ENCODE measurements around the gene LEF1. TPM values are rescaled to one million over a fixed set of nuclear protein-coding genes. Genes with fewer than 3 reads are reported as not detected.

The LEF1 gene
- total and polyA plus RNA-seq, 5 donors, result 0.20 to 5.1 (median 0.76) TPM

DNA sequence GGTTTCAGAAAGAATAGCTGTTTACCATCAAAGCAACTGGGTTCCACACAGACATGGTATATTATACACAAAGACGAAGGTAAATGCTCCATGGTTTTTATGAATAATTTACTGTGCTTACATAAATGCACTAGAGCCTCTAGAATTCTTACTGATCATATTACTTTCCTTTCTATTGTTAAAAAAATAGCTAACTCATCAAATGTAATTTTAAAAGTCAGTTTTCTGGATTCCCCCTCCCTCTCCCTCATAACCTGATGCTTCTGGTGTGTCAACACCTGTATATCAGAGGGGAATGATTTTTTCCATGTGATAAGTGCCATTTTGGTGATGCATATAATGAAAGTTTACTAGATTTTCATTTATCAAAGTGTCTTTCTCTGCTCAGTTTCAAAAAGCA lies 31.1 kb upstream of the LEF1 start:
- DNase-seq, result no peak

GRCh38 chr4:108193886-108194672 lies 25.3 kb upstream of the LEF1 start:
- WGBS, result 54% methylated on average over 4 of the region's 4 CpGs
- Histone ChIP-seq H3K9me3 (ENCODE audit: control insufficient read depth, low read length) (no peaks in the 10 kb centered on the region), H3K4me3 (ENCODE audit: low read length) (no peak overlapping the region), H3K27ac (ENCODE audit: low read length) (no peak overlapping the region), H3K4me1 (ENCODE audit: control insufficient read depth, insufficient read depth, low read length) (no peaks in the 10 kb centered on the region), H3K27me3 (ENCODE audit: control insufficient read depth, insufficient read depth) (no peaks in the 10 kb centered on the region)
- intact Hi-C loops (cut with DNase I), result no loop called here
- no peak for DNase-seq
- ATAC-seq, result no peak

More for the DNA sequence above, 31.1 kb upstream of the LEF1 start:
- 69% methylated on average over 1 of the region's 1 CpG for WGBS
- Histone ChIP-seq H3K27me3 (ENCODE audit: control insufficient read depth, insufficient read depth) (no peaks in the 10 kb centered on the region), H3K4me1 (ENCODE audit: control insufficient read depth, insufficient read depth, low read length) (no peaks in the 10 kb centered on the region), H3K4me3 (ENCODE audit: low read length) (no peak overlapping the region), H3K27ac (ENCODE audit: low read length) (no peak overlapping the region), H3K9me3 (ENCODE audit: control insufficient read depth, low read length) (no peaks in the 10 kb centered on the region)
- intact Hi-C loops (cut with DNase I), result no loop called here
- no peak for ATAC-seq

DNA sequence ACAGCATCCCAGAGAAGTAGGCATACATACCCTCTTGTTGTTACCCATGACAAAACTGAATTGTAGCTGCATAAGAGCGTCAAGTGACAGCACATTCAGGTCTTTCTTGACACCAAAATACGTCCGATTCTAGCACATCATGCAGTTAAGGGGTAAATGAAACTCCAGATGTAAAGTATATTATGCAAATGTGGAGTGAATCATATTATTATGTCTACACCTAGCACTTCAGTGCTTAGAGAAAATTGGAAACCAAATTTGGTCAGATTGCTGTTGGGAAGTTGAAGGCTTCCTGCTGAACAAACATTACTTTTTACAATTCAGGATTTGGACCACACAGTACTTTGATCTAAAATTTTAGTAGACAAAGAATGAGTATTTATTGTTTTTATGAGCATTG lies 24.2 kb upstream of the LEF1 start:
- ATAC-seq (no peak), DNase-seq (no peak)
- H3K27me3 ChIP-seq (ENCODE audit: control insufficient read depth, insufficient read depth), result no peaks in the 10 kb centered on the region
- H3K4me3 ChIP-seq (ENCODE audit: low read length), result no peak overlapping the region
- intact Hi-C loops (cut with DNase I), result no loop called here
- 89% methylated on average over 3 of the region's 3 CpGs for WGBS
- H3K4me1 ChIP-seq (ENCODE audit: control insufficient read depth, insufficient read depth, low read length), result no peaks in the 10 kb centered on the region
- no peak overlapping the region for H3K27ac ChIP-seq (ENCODE audit: low read length)
- no peaks in the 10 kb centered on the region for H3K9me3 ChIP-seq (ENCODE audit: control insufficient read depth, low read length)

GRCh38 chr4:108192056-108192455 lies 23.3 kb upstream of the LEF1 start:
- intact Hi-C loops (cut with DNase I), result no loop called here
- Histone ChIP-seq H3K27ac (ENCODE audit: low read length) (no peak overlapping the region), H3K9me3 (ENCODE audit: control insufficient read depth, low read length) (no peaks in the 10 kb centered on the region), H3K4me3 (ENCODE audit: low read length) (no peak overlapping the region), H3K27me3 (ENCODE audit: control insufficient read depth, insufficient read depth) (no peaks in the 10 kb centered on the region), H3K4me1 (ENCODE audit: control insufficient read depth, insufficient read depth, low read length) (no peaks in the 10 kb centered on the region)
- ATAC-seq (no peak), DNase-seq (no peak)
- WGBS, result 67% methylated on average over 3 of the region's 3 CpGs

DNA sequence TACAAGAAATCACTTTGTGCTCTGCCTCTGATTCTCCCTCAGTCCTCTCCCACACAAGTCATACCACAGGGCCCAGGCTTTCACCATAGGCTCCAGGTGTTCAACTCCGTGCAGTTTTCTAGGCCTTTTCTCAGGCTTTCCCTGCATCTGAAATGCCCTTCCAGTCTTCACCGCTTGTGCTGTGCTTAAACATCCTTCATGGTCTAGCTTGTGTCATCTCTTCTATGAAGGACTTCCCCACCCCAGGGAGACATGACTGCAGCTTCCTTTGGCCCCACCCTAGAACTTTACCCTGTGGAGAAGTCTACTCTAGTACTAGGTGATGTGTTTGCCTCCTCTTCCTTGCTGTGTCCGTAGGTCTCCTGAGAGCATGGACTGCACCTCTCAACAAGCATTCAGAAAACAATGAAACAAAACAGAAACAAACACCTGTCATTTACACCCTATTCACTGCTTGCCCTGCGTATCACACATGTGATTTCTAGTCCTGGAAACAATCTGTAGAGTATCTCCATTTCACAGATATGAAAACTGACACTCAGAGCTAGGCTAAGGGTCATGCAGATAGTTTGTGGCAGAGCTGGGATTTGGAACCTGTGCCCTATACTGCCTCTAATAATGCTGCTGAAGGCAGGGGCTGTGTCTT lies 22.7 kb upstream of the LEF1 start:
- no peaks in the 10 kb centered on the region for H3K9me3 ChIP-seq (ENCODE audit: control insufficient read depth, low read length)
- H3K27ac ChIP-seq (ENCODE audit: low read length), result no peak overlapping the region
- WGBS, result 82% methylated on average over 4 of the region's 4 CpGs
- no peak overlapping the region for H3K4me3 ChIP-seq (ENCODE audit: low read length)
- no peaks in the 10 kb centered on the region for H3K27me3 ChIP-seq (ENCODE audit: control insufficient read depth, insufficient read depth)
- H3K4me1 ChIP-seq (ENCODE audit: control insufficient read depth, insufficient read depth, low read length), result no peaks in the 10 kb centered on the region
- DNase-seq, result no peak
- no peak for ATAC-seq
- intact Hi-C loops (cut with DNase I), result no loop called here

- Histone ChIP-seq H3K4me3 (ENCODE audit: low read length) (no peak overlapping the region), H3K27ac (ENCODE audit: low read length) (no peak overlapping the region), H3K9me3 (ENCODE audit: control insufficient read depth, low read length) (no peaks in the 10 kb centered on the region), H3K4me1 (ENCODE audit: control insufficient read depth, insufficient read depth, low read length) (no peaks in the 10 kb centered on the region), H3K27me3 (ENCODE audit: control insufficient read depth, insufficient read depth) (no peaks in the 10 kb centered on the region)
- ATAC-seq (no peak), DNase-seq (no peak)
- WGBS, result 75% methylated on average over 2 of the region's 2 CpGs
- intact Hi-C loops (cut with DNase I), result no loop called here
These were observed 20.0 kb upstream of the LEF1 start for GRCh38 chr4:108188770-108189169.

DNA sequence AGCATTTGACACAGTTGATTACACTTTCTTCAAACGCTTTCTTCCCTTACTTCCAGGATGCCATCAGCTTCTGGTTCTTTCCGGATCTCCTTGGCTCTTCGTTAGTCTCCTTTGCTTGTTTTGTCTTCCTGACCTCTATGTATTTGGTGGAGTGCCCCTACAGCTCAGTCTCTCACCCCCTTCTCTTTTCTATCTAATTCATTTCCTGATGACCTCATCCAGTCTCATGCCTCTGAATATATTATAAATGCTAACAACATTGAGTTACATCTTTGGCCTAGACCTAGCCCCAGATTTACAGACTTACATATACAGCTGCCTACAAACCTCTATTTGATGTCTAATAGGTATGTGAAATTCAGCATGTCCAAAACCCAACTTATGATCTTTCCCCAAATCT lies 16.5 kb upstream of the LEF1 start:
- Histone ChIP-seq H3K4me1 (ENCODE audit: control insufficient read depth, insufficient read depth, low read length) (no peaks in the 10 kb centered on the region), H3K9me3 (ENCODE audit: control insufficient read depth, low read length) (no peaks in the 10 kb centered on the region), H3K27me3 (ENCODE audit: control insufficient read depth, insufficient read depth) (no peaks in the 10 kb centered on the region), H3K27ac (ENCODE audit: low read length) (no peak overlapping the region), H3K4me3 (ENCODE audit: low read length) (no peak overlapping the region)
- WGBS, result 56% methylated on average over 3 of the region's 3 CpGs
- intact Hi-C loops (cut with DNase I), result no loop called here
- DNase-seq (no peak), ATAC-seq (no peak)

DNA sequence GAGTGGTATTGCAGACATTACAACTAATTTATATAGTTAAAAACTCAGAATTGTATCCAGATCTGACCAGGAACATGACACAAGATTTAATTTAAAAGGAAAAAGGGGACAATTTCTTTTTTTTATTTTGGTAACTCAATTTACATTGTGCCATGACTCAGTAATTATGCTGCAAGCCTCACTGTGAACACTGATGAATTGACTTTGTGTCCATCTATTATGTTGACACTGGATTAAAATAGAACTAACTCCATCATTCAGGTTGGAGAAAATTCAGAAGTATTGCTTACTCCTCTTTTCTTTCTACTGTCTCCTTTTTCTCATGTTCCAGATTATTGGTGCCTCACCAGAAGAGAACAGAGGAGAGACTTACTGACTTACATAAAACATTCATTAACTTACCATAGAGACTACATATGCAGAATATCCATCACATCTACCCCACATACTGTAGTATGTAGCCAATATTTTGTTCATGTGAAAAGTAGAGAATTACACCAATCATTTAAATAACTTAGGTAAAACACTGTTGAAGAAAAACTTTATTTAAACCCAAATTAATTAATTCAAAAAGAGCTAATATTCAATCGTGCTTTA lies 15.8 kb upstream of the LEF1 start:
- intact Hi-C loops (cut with DNase I), result no loop called here
- 85% methylated on average over 1 of the region's 1 CpG for WGBS
- ATAC-seq (no peak), DNase-seq (no peak)
- Histone ChIP-seq H3K27ac (ENCODE audit: low read length) (no peak overlapping the region), H3K9me3 (ENCODE audit: control insufficient read depth, low read length) (no peaks in the 10 kb centered on the region), H3K4me3 (ENCODE audit: low read length) (no peak overlapping the region), H3K4me1 (ENCODE audit: control insufficient read depth, insufficient read depth, low read length) (no peaks in the 10 kb centered on the region), H3K27me3 (ENCODE audit: control insufficient read depth, insufficient read depth) (no peaks in the 10 kb centered on the region)

DNA sequence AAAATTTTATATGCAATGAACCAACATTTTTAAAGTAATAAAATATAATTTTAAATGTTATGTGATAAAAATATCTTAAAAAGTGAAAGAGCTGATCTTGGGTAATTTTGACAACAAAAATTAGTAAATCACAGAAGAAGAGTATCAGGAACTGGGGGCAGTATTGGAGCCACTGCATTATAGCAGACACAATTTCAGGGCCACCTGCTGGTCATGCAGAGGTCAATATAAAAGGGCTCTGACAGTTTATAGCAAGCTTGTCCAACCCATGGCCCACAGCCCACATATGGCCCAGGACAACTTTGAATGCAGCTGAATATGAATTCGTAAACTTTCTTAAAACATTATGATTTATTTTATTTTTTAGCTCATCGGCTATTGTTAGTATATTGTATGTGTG lies 13.0 kb upstream of the LEF1 start:
- WGBS, result 89% methylated on average over 2 of the region's 2 CpGs
- ATAC-seq (no peak), DNase-seq (no peak)
- no peak overlapping the region for H3K4me3 ChIP-seq (ENCODE audit: low read length)
- H3K27ac ChIP-seq (ENCODE audit: low read length), result no peak overlapping the region
- no peaks in the 10 kb centered on the region for H3K9me3 ChIP-seq (ENCODE audit: control insufficient read depth, low read length)
- H3K27me3 ChIP-seq (ENCODE audit: control insufficient read depth, insufficient read depth), result no peaks in the 10 kb centered on the region
- intact Hi-C loops (cut with DNase I), result no loop called here
- H3K4me1 ChIP-seq (ENCODE audit: control insufficient read depth, insufficient read depth, low read length), result no peaks in the 10 kb centered on the region

DNA sequence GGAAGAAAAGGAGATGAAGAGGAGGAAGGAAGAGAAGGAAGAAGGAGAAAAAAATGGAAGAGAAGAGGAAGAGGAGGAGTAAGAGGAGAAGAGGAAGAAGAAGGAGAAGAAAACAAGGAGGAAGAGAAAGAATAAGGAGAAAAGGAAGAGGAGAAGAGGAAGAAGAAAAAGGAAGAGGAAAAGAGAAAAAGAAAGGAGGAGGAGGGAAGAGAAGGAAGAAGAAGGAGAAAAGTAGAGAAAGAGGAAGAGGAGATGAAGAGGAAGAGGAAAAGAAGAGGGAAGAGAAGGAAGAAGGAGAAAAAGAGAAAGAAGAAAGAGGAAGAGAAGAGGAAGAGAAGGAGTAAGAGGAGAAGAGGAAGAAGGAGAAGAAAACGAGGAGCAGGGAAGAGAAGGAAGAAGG lies 11.8 kb upstream of the LEF1 start:
- no peak overlapping the region for H3K4me3 ChIP-seq (ENCODE audit: low read length)
- no peaks in the 10 kb centered on the region for H3K4me1 ChIP-seq (ENCODE audit: control insufficient read depth, insufficient read depth, low read length)
- WGBS, result 65% methylated on average over 1 of the region's 1 CpG
- no peak overlapping the region for H3K27ac ChIP-seq (ENCODE audit: low read length)
- H3K27me3 ChIP-seq (ENCODE audit: control insufficient read depth, insufficient read depth), result no peaks in the 10 kb centered on the region
- no peaks in the 10 kb centered on the region for H3K9me3 ChIP-seq (ENCODE audit: control insufficient read depth, low read length)
- DNase-seq (no peak), ATAC-seq (no peak)
- intact Hi-C loops (cut with DNase I), result no loop called here

DNA sequence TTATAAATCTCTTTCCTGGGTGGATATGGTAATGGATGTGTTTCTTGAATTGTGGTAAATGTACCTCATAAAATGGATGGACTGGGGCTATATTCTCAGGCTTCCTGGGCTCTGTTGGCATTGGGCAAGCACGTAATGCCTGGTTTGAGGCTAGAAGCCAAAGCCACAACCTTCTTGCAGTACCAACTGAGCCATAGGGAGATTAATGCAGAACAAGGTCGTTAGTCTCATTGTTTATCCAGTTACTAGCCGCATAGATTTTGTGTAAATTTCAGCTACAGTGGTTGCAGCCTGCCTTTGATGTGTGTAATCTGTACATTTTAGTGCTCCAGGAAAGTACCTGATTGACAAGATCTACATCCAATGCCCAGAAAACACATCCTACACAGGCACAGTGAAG lies 7.2 kb upstream of the LEF1 start:
- WGBS, result 77% methylated on average over 3 of the region's 3 CpGs
- DNase-seq (no peak), ATAC-seq (no peak)
- H3K9me3 ChIP-seq (ENCODE audit: control insufficient read depth, low read length), result no peaks in the 10 kb centered on the region
- intact Hi-C loops (cut with DNase I), result no loop called here
- H3K27ac ChIP-seq (ENCODE audit: low read length), result no peak overlapping the region
- H3K4me1 ChIP-seq (ENCODE audit: control insufficient read depth, insufficient read depth, low read length), result no peaks in the 10 kb centered on the region
- H3K27me3 ChIP-seq (ENCODE audit: control insufficient read depth, insufficient read depth), result no peaks in the 10 kb centered on the region
- H3K4me3 ChIP-seq (ENCODE audit: low read length), result no peak overlapping the region
